GM23338 (cell line): ENCODE data around the gene BANK1.

Experiments used
- EZH2 ChIP-seq: fragments of 200-600 bp; sonication (generic); IDR thresholded peaks from one replicate; pipeline ENCODE4 v1.8.0; 2017; ENCODE audit warnings: antibody characterized with exemption, mild to moderate bottlenecking, low read depth; ENCODE audit not compliant: unreplicated experiment
- EZH2phosphoT487 ChIP-seq: fragments of 200-600 bp; sonication (generic); IDR thresholded peaks from one replicate; pipeline ENCODE4 v1.8.1; 2018; ENCODE audit warnings: antibody characterized with exemption; ENCODE audit not compliant: unreplicated experiment
- JUNB ChIP-seq: IDR thresholded peaks from one replicate; pipeline ENCODE4 v1.6.1; 2016; ENCODE audit warnings: antibody characterized with exemption; ENCODE audit not compliant: unreplicated experiment
- POLR2AphosphoS5 ChIP-seq: IDR thresholded peaks from 2 replicates; pipeline ENCODE4 v1.6.1; 2016; ENCODE audit warnings: antibody characterized with exemption, low read depth
- STAT1 ChIP-seq: IDR thresholded peaks from one replicate; pipeline ENCODE4 v1.6.1; 2016; ENCODE audit warnings: antibody characterized with exemption; ENCODE audit not compliant: unreplicated experiment
- TF ChIP-seq, protein P1 (sequence below), 2 experiments: fragments of 200-600 bp in 1 of 2; sonication (generic) in 1 of 2; conservative IDR thresholded peaks; 2 replicates each; pipeline versions ENCODE4 v1.5.1 to v1.6.1; 2016 to 2017; ENCODE audit warnings: antibody characterized with exemption in 2 of 2, low read depth in 2 of 2, mild to moderate bottlenecking in 2 of 2, moderate library complexity in 1 of 2
- TF ChIP-seq, protein P2 (sequence below): IDR thresholded peaks from one replicate; pipeline ENCODE4 v1.6.1; 2018; ENCODE audit warnings: antibody characterized with exemption; ENCODE audit not compliant: unreplicated experiment
- TF ChIP-seq, protein P3 (sequence below): IDR thresholded peaks from 2 replicates; pipeline ENCODE4 v1.6.1; 2016; ENCODE audit warnings: antibody characterized with exemption

DNA sequence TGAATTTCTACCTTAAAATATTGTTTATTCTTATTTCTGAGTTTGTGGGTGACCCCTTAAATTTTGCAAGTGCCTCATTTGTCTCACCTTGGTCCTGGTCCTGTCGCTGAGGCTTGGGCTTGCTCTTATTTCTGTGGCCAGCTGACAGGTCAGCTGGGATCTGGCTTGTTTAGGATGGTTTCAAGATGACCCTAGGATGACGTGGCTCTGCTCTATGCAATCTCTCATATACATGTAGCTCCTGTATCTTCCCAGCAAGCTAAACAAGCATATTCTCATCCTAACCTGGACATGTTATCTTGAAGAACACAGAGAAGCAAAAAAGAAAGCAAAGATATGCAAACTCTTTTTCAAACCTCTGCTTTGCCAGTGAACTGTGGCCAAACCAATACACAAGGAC, 158.4 kb downstream of the BANK1 start:
- TF ChIP-seq, protein P1, sequence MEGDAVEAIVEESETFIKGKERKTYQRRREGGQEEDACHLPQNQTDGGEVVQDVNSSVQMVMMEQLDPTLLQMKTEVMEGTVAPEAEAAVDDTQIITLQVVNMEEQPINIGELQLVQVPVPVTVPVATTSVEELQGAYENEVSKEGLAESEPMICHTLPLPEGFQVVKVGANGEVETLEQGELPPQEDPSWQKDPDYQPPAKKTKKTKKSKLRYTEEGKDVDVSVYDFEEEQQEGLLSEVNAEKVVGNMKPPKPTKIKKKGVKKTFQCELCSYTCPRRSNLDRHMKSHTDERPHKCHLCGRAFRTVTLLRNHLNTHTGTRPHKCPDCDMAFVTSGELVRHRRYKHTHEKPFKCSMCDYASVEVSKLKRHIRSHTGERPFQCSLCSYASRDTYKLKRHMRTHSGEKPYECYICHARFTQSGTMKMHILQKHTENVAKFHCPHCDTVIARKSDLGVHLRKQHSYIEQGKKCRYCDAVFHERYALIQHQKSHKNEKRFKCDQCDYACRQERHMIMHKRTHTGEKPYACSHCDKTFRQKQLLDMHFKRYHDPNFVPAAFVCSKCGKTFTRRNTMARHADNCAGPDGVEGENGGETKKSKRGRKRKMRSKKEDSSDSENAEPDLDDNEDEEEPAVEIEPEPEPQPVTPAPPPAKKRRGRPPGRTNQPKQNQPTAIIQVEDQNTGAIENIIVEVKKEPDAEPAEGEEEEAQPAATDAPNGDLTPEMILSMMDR (conservative IDR thresholded peaks at IDR 0.05; ENCODE audit: low read depth in 2 of 2) = no peak
- TF ChIP-seq JUNB (no peak), EZH2 (no peak), POLR2AphosphoS5 (no peak), STAT1 (no peak), EZH2phosphoT487 (no peak)
- TF ChIP-seq, protein P2, sequence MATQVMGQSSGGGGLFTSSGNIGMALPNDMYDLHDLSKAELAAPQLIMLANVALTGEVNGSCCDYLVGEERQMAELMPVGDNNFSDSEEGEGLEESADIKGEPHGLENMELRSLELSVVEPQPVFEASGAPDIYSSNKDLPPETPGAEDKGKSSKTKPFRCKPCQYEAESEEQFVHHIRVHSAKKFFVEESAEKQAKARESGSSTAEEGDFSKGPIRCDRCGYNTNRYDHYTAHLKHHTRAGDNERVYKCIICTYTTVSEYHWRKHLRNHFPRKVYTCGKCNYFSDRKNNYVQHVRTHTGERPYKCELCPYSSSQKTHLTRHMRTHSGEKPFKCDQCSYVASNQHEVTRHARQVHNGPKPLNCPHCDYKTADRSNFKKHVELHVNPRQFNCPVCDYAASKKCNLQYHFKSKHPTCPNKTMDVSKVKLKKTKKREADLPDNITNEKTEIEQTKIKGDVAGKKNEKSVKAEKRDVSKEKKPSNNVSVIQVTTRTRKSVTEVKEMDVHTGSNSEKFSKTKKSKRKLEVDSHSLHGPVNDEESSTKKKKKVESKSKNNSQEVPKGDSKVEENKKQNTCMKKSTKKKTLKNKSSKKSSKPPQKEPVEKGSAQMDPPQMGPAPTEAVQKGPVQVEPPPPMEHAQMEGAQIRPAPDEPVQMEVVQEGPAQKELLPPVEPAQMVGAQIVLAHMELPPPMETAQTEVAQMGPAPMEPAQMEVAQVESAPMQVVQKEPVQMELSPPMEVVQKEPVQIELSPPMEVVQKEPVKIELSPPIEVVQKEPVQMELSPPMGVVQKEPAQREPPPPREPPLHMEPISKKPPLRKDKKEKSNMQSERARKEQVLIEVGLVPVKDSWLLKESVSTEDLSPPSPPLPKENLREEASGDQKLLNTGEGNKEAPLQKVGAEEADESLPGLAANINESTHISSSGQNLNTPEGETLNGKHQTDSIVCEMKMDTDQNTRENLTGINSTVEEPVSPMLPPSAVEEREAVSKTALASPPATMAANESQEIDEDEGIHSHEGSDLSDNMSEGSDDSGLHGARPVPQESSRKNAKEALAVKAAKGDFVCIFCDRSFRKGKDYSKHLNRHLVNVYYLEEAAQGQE = no peak
- TF ChIP-seq, protein P3, sequence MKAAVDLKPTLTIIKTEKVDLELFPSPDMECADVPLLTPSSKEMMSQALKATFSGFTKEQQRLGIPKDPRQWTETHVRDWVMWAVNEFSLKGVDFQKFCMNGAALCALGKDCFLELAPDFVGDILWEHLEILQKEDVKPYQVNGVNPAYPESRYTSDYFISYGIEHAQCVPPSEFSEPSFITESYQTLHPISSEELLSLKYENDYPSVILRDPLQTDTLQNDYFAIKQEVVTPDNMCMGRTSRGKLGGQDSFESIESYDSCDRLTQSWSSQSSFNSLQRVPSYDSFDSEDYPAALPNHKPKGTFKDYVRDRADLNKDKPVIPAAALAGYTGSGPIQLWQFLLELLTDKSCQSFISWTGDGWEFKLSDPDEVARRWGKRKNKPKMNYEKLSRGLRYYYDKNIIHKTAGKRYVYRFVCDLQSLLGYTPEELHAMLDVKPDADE = no peak
